SU-DHL-6 (cell line): Measurements from ENCODE around the gene UBE2Z.

Experiments used
- CTCF ChIP-seq: fragments of 200-600 bp; sonication (generic); IDR thresholded peaks from one replicate; pipeline ENCODE4 v1.5.1; 2017; ENCODE audit warnings: antibody characterized with exemption, mild to moderate bottlenecking, low read length, moderate library complexity; ENCODE audit not compliant: insufficient read depth, poor library complexity, severe bottlenecking
- EZH2phosphoT487 ChIP-seq: fragments of 200-600 bp; sonication (generic), shearing (Covaris generic); conservative IDR thresholded peaks from 2 replicates; pipeline ENCODE4 v1.6.1; 2018; ENCODE audit warnings: mild to moderate bottlenecking, antibody characterized with exemption, low read length, moderate library complexity, mixed read lengths

GRCh38 chr17:48860456-48860855 is 47.8 kb upstream of the UBE2Z start:
- TF ChIP-seq CTCF (no peak), EZH2phosphoT487 (no peak)
